Measurements from ENCODE around the gene COA4. TPM values are rescaled to one million over a fixed set of nuclear protein-coding genes. Genes with fewer than 3 reads are reported as not detected.

The COA4 gene
- total RNA-seq, 6 donors from 2014 or later = 27.2 to 77.4 (median 47.5) TPM

DNA sequence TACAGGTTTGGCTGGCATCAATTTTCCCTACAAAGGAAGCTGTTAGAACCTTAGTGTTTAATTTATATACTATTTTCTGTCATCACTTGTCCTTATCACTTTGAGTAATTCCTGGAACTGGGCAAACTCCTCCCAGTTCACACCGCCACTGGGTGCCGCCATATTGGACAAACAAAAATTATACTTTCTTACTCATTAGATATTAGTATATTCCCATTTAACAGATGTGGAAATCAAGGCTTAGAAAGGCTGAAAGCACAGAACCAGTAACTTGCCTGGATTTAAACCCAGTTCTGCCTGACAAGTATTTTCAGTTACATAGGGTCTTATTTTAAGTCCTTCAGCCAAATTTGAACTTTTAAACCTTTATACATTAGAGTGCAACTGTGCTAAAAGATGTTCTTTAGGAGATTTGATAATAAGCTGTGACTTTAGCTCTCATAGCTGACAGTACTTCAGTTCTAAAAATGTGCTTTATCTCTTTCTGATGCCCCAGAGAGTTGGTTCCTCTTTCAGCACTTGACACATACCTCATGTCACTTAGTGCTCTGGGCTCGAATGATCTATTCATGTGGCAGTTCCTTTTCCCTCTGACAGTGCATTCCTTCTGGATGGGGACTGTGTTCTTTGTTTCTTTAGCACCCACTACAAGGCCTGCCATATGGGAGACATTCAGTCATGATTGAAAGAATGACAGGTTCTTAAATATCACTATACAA, 25.4 kb downstream of the COA4 start:
- DNase-seq (no peak), ATAC-seq (ENCODE audit: low FRiP score in 2 of 2) (no peak)
- no peaks in the 10 kb centered on the region for H3K27me3 ChIP-seq
- H3K27ac ChIP-seq = no peak overlapping the region
- TF ChIP-seq EP300 (IDR thresholded peaks at IDR 0.05) = no peak
- TF ChIP-seq, protein P1, sequence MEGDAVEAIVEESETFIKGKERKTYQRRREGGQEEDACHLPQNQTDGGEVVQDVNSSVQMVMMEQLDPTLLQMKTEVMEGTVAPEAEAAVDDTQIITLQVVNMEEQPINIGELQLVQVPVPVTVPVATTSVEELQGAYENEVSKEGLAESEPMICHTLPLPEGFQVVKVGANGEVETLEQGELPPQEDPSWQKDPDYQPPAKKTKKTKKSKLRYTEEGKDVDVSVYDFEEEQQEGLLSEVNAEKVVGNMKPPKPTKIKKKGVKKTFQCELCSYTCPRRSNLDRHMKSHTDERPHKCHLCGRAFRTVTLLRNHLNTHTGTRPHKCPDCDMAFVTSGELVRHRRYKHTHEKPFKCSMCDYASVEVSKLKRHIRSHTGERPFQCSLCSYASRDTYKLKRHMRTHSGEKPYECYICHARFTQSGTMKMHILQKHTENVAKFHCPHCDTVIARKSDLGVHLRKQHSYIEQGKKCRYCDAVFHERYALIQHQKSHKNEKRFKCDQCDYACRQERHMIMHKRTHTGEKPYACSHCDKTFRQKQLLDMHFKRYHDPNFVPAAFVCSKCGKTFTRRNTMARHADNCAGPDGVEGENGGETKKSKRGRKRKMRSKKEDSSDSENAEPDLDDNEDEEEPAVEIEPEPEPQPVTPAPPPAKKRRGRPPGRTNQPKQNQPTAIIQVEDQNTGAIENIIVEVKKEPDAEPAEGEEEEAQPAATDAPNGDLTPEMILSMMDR (IDR thresholded peaks at IDR 0.05) = no peak
- TF ChIP-seq POLR2AphosphoS5 (IDR thresholded peaks at IDR 0.05) = no peak
- no peak for TF ChIP-seq POLR2A (IDR thresholded peaks at IDR 0.05)
- no peaks in the 10 kb centered on the region for H3K9me3 ChIP-seq
- WGBS, 2 donors = 93 to 94% methylated on average over 3 of the region's 3 CpGs
- no peaks in the 10 kb centered on the region for H3K4me1 ChIP-seq
- H3K36me3 ChIP-seq = peaks cover 0 to 12% (median 0%) of the 10 kb centered on the region in 4 donors
- H3K4me3 ChIP-seq = no peak overlapping the region

DNA sequence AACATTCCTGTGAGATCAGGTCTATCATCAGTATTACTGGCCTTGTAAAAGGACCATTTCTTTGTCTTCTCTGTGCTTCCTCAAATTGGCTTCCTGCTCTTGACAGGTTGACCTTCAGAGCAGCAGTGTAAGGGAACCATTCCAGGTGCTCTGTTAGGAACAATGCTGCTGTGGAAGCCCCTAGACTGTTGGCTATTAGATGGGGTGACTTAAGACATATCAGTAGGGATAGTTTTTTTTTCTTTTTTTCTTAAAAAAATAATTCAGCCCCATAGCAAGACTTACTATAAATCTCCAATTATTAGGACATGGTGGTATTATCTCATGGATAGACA, 37.6 kb downstream of the COA4 start:
- ATAC-seq (ENCODE audit: low FRiP score in 2 of 2) (no peak), DNase-seq (no peak)
- no peak for TF ChIP-seq EP300 (IDR thresholded peaks at IDR 0.05)
- no peak for TF ChIP-seq POLR2AphosphoS5 (IDR thresholded peaks at IDR 0.05)
- TF ChIP-seq, protein P1 (IDR thresholded peaks at IDR 0.05) = no peak
- TF ChIP-seq POLR2A (IDR thresholded peaks at IDR 0.05) = no peak
- no peak overlapping the region for H3K4me3 ChIP-seq
- H3K27ac ChIP-seq = no peak overlapping the region
- H3K27me3 ChIP-seq = no peaks in the 10 kb centered on the region
- no peaks in the 10 kb centered on the region for H3K9me3 ChIP-seq
- H3K4me1 ChIP-seq = no peaks in the 10 kb centered on the region
- H3K36me3 ChIP-seq = peaks cover 0 to 22% (median 4%) of the 10 kb centered on the region in 4 donors

DNA sequence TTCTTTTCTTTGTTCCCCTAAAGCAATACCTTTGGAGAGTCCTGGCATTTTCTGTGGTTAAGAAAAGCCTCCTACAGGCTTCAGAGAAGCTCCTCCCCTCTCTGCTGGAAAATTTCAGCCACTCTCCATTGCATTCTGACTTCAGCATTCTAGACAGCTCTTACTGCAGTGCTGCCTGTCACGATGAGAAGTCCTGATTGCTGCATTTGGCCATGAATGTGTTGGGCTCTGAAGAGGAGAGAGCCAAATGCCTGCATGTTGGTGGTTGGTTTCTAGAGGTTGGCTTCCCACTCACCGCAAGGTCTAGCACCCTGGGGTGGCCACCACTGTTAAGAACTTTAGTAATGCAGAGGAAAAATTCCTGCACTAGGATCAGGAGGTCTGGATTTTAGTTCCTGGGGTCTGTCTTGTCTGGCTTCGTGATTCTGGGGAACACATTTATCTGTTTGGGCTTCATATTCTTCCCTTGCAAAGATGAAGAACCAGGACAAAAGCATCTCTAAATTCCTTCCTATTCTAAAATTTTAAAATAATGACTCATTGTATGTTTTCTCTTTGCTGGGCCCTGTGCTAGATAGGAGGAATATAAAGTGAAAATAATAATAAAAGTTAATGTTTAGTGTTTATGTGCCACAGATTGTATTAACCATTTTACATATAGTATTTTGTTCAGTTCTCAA, 38.1 kb downstream of the COA4 start:
- no peak overlapping the region for H3K27ac ChIP-seq
- DNase-seq (no peak), ATAC-seq (ENCODE audit: low FRiP score in 2 of 2) (no peak)
- no peaks in the 10 kb centered on the region for H3K9me3 ChIP-seq
- H3K36me3 ChIP-seq = peaks cover 0 to 17% (median 2%) of the 10 kb centered on the region in 4 donors
- TF ChIP-seq EP300 (IDR thresholded peaks at IDR 0.05) (no peak), POLR2AphosphoS5 (IDR thresholded peaks at IDR 0.05) (no peak), POLR2A (IDR thresholded peaks at IDR 0.05) (no peak)
- TF ChIP-seq, protein P1 (IDR thresholded peaks at IDR 0.05) = no peak
- H3K4me1 ChIP-seq = no peaks in the 10 kb centered on the region
- no peak overlapping the region for H3K4me3 ChIP-seq
- H3K27me3 ChIP-seq = no peaks in the 10 kb centered on the region
- WGBS, 2 donors = 74 to 87% methylated on average over 3 of the region's 3 CpGs

DNA sequence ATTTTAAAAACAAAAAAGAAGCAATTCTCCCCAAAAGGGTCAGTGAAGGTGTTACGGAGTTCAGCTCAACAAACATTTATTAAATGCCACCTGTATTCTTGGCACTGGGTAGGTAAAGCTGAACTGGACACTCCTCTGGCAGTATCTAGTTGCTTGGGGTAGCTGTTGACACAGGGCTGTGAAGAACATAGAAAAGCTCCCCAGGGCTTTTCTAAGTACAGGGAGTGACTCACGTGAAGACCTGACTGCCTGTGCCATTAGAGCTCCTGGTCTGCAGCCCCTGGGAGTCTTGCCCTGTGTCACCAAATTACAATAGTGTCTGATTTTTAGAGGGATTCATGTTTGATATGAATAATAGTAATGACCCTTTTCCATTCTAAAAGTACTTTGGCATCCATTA, 43.6 kb downstream of the COA4 start:
- DNase-seq = no peak
- TF ChIP-seq POLR2AphosphoS5 (IDR thresholded peaks at IDR 0.05) (no peak), EP300 (IDR thresholded peaks at IDR 0.05) (no peak), POLR2A (IDR thresholded peaks at IDR 0.05) (no peak)
- TF ChIP-seq, protein P1 (IDR thresholded peaks at IDR 0.05) = no peak
- Histone ChIP-seq H3K27me3 (no peaks in the 10 kb centered on the region), H3K4me3 (no peak overlapping the region), H3K4me1 (no peaks in the 10 kb centered on the region), H3K36me3 (peaks cover 2 to 24% (median 6%) of the 10 kb centered on the region in 4 donors), H3K27ac (no peak overlapping the region), H3K9me3 (no peaks in the 10 kb centered on the region)
- no peak for ATAC-seq (ENCODE audit: low FRiP score in 2 of 2)
- 91 to 94% methylated on average over 2 of the region's 2 CpGs for WGBS, 2 donors

Data from upper lobe of left lung (tissue), 6 donors.